DOHH2 (cell line): ENCODE results near the gene GNAT3.

Experiments
- H3F3A ChIP-seq: fragments of 200-600 bp; sonication (generic), shearing (Covaris generic); 2 replicates; pipeline ENCODE4 v1.6.0; 2016; ENCODE audit warnings: antibody characterized with exemption, mild to moderate bottlenecking; ENCODE audit not compliant: control insufficient read depth, insufficient read depth
- H3K27ac ChIP-seq: fragments of 200-600 bp; sonication (generic); 2 replicates; pipeline ENCODE4 v1.5.1; 2014; ENCODE audit warnings: low read depth, mild to moderate bottlenecking, low read length, moderate library complexity
- H3K27me3 ChIP-seq: fragments of 200-600 bp; sonication (generic); 2 replicates; pipeline ENCODE4 v1.6.1; 2014; ENCODE audit warnings: mild to moderate bottlenecking, low read length, mixed read lengths; ENCODE audit not compliant: control insufficient read depth
- H3K36me3 ChIP-seq: fragments of 200-600 bp; sonication (generic); 2 replicates; pipeline ENCODE4 v1.6.1; 2014; ENCODE audit warnings: mild to moderate bottlenecking, low read length, moderate library complexity, mixed read lengths; ENCODE audit not compliant: control insufficient read depth
- H3K4me1 ChIP-seq: fragments of 200-600 bp; sonication (generic); 2 replicates; pipeline ENCODE4 v1.6.1; 2014; ENCODE audit warnings: mild to moderate bottlenecking, low read length, mixed read lengths; ENCODE audit not compliant: control insufficient read depth
- H3K4me2 ChIP-seq: fragments of 200-600 bp; sonication (generic); 2 replicates; pipeline ENCODE4 v1.6.0; 2014; ENCODE audit warnings: mild to moderate bottlenecking, low read length, moderate library complexity
- H3K4me3 ChIP-seq: fragments of 200-600 bp; sonication (generic); 2 replicates; pipeline ENCODE4 v1.5.1; 2014; ENCODE audit warnings: mild to moderate bottlenecking, low read length, mixed read lengths
- H3K79me2 ChIP-seq: fragments of 200-600 bp; sonication (generic); 2 replicates; pipeline ENCODE4 v1.6.1; 2014; ENCODE audit warnings: mild to moderate bottlenecking, low read length, mixed read lengths; ENCODE audit not compliant: control insufficient read depth
- H3K9me2 ChIP-seq: fragments of 200-600 bp; sonication (generic); replicated peaks from 2 replicates; pipeline ENCODE4 v1.6.1; 2014; ENCODE audit warnings: mild to moderate bottlenecking, low read length, mixed read lengths; ENCODE audit not compliant: control insufficient read depth
- H3K9me3 ChIP-seq: fragments of 200-600 bp; sonication (generic); 2 replicates; pipeline ENCODE4 v1.6.1; 2014; ENCODE audit warnings: antibody characterized with exemption, low read length, mixed read lengths; ENCODE audit not compliant: control insufficient read depth, insufficient read depth
- H4K20me1 ChIP-seq: fragments of 200-600 bp; sonication (generic); 2 replicates; pipeline ENCODE4 v1.6.0; 2014; ENCODE audit warnings: low read depth, mild to moderate bottlenecking, antibody characterized with exemption, low read length, moderate library complexity; ENCODE audit not compliant: control insufficient read depth, insufficient read depth
- CTCF ChIP-seq: fragments of 200-600 bp; sonication (generic); IDR thresholded peaks from one replicate; pipeline ENCODE4 v1.5.1; 2014; ENCODE audit warnings: antibody characterized with exemption, mild to moderate bottlenecking, low read depth, low read length; ENCODE audit not compliant: poor library complexity, severe bottlenecking
- EZH2phosphoT487 ChIP-seq: fragments of 200-600 bp; sonication (generic); IDR thresholded peaks from 2 replicates; pipeline ENCODE4 v1.6.1; 2017; ENCODE audit warnings: borderline replicate concordance, mild to moderate bottlenecking, antibody characterized with exemption, low read length, moderate library complexity, mixed read lengths

Gene GNAT3

GRCh38 chr7:80466636-80467035 lies 45.2 kb downstream of the GNAT3 start:
- H3K27ac ChIP-seq: no peak overlapping the region
- H3K4me2 ChIP-seq: no peak overlapping the region
- H3K9me3 ChIP-seq: no peaks in the 10 kb centered on the region
- no peak overlapping the region for H3K4me3 ChIP-seq
- no peaks in the 10 kb centered on the region for H3K27me3 ChIP-seq
- H3K79me2 ChIP-seq: no peaks in the 10 kb centered on the region
- H4K20me1 ChIP-seq: no peaks in the 10 kb centered on the region
- no peaks in the 10 kb centered on the region for H3F3A ChIP-seq
- no peaks in the 10 kb centered on the region for H3K9me2 ChIP-seq
- TF ChIP-seq CTCF (no peak), EZH2phosphoT487 (no peak)
- H3K36me3 ChIP-seq: no peaks in the 10 kb centered on the region
- H3K4me1 ChIP-seq: no peaks in the 10 kb centered on the region

GRCh38 chr7:80464211-80464610 lies 47.7 kb downstream of the GNAT3 start:
- no peaks in the 10 kb centered on the region for H3K9me2 ChIP-seq
- no peak overlapping the region for H3K4me2 ChIP-seq
- H3K27ac ChIP-seq: no peak overlapping the region
- no peaks in the 10 kb centered on the region for H3K36me3 ChIP-seq
- H4K20me1 ChIP-seq: no peaks in the 10 kb centered on the region
- no peaks in the 10 kb centered on the region for H3K79me2 ChIP-seq
- no peaks in the 10 kb centered on the region for H3K4me1 ChIP-seq
- no peaks in the 10 kb centered on the region for H3F3A ChIP-seq
- TF ChIP-seq CTCF: no peak
- TF ChIP-seq EZH2phosphoT487: no peak
- no peaks in the 10 kb centered on the region for H3K27me3 ChIP-seq
- H3K4me3 ChIP-seq: no peak overlapping the region
- H3K9me3 ChIP-seq: no peaks in the 10 kb centered on the region

- Histone ChIP-seq H4K20me1 (no peaks in the 10 kb centered on the region), H3K4me1 (no peaks in the 10 kb centered on the region), H3F3A (no peaks in the 10 kb centered on the region), H3K9me3 (no peaks in the 10 kb centered on the region), H3K27me3 (no peaks in the 10 kb centered on the region), H3K9me2 (no peaks in the 10 kb centered on the region), H3K4me3 (no peak overlapping the region), H3K36me3 (no peaks in the 10 kb centered on the region), H3K27ac (no peak overlapping the region), H3K4me2 (no peak overlapping the region), H3K79me2 (no peaks in the 10 kb centered on the region)
- TF ChIP-seq CTCF: no peak
- no peak for TF ChIP-seq EZH2phosphoT487
These were observed 48.5 kb downstream of the GNAT3 start for GRCh38 chr7:80463272-80463920.
